Parathyroid adenoma (tissue), 2 donors: ENCODE measurements around the gene SLC1A6.

Source experiments
- H2AFZ ChIP-seq: fragments of 300-600 bp; sonication (generic); one replicate; pipeline ENCODE4 v1.7.0; 2017; ENCODE audit warnings: antibody characterized with exemption, mild to moderate bottlenecking
- H3K27ac ChIP-seq: fragments of 300-600 bp; sonication (generic); one replicate; pipeline ENCODE4 v1.7.0; 2017
- H3K27me3 ChIP-seq: fragments of 300-600 bp; sonication (generic); one replicate; pipeline ENCODE4 v1.7.0; 2017; ENCODE audit warnings: low read length; ENCODE audit not compliant: control insufficient read depth, insufficient read depth
- H3K36me3 ChIP-seq: fragments of 300-600 bp; sonication (generic); one replicate; pipeline ENCODE4 v1.7.0; 2017; ENCODE audit warnings: low read length; ENCODE audit not compliant: control insufficient read depth, insufficient read depth
- H3K4me1 ChIP-seq: fragments of 300-600 bp; sonication (generic); one replicate; pipeline ENCODE4 v1.7.0; 2017; ENCODE audit warnings: control low read depth
- H3K4me2 ChIP-seq: fragments of 300-600 bp; sonication (generic); one replicate; pipeline ENCODE4 v1.7.0; 2017; ENCODE audit warnings: low read length
- H3K4me3 ChIP-seq: fragments of 300-600 bp; sonication (generic); one replicate; pipeline ENCODE4 v1.7.0; 2017; ENCODE audit warnings: low read depth, low read length
- H3K79me2 ChIP-seq: fragments of 300-600 bp; sonication (generic); one replicate; pipeline ENCODE4 v1.7.0; 2017; ENCODE audit warnings: control low read depth
- H3K9ac ChIP-seq: fragments of 300-600 bp; sonication (generic); one replicate; pipeline ENCODE4 v1.7.0; 2017; ENCODE audit warnings: mild to moderate bottlenecking
- H3K9me3 ChIP-seq: fragments of 300-600 bp; sonication (generic); one replicate; pipeline ENCODE4 v1.7.0; 2017; ENCODE audit warnings: low read length; ENCODE audit not compliant: control insufficient read depth
- CTCF ChIP-seq: fragments of 300-600 bp; sonication (generic); IDR thresholded peaks from one replicate; pipeline ENCODE4 v1.7.0; 2017; ENCODE audit warnings: antibody characterized with exemption, mild to moderate bottlenecking
- donor health status: primary hyperparathyroidism.

The SLC1A6 gene

DNA sequence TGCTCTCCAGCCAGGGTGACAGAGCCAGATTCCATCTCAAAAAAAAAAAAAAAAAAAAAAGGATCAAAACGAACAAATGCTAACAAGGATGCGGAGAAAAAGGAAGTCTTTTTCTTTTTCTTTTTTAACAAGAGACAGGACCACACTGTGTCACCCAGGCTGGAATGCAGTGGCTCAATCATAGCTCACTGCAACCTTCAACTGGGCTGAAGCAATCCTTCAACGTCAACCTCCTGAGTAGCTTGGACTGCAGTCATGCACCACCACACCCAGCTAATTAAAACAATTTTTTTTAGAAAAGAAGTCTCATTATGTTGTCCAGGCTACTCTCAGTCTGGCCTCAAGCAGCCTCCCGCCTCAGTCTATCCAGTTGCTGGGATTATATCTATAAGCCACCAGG is 73.0 kb downstream of the SLC1A6 start:
- no peaks in the 10 kb centered on the region for H3K9me3 ChIP-seq
- H3K4me3 ChIP-seq = no peak overlapping the region
- H3K79me2 ChIP-seq = no peaks in the 10 kb centered on the region
- no peaks in the 10 kb centered on the region for H3K27me3 ChIP-seq
- no peak for TF ChIP-seq CTCF
- peaks cover 8% of the 10 kb centered on the region for H3K4me1 ChIP-seq
- H3K27ac ChIP-seq = no peak overlapping the region
- H3K36me3 ChIP-seq = no peaks in the 10 kb centered on the region
- no peak overlapping the region for H3K4me2 ChIP-seq
- H2AFZ ChIP-seq = no peak overlapping the region
- H3K9ac ChIP-seq = no peak overlapping the region

DNA sequence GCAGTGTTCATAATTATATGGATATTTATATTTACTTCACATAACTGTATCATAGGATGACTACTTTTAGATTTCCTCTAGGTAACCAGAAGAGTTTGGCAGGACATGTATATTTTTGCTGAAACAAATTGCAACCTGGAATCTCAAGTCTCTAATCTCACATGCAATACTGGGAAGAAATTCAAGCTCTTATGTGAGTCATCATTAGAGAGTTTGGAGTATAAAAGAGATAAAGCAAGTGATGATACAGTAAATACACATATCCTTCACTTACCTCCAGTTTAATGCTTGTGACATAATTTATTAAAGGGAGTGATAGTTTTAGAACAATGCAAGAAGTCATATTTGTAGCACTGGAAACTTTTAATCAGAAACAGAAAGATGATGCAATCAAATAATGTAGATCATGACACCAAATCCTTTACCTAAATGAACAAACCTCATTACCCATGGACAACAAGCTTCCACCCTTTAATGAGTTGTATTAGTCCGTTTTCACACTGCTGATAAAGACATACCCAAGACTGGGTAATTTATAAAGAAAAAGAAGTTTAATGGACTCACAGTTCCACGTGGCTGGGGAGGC is 77.9 kb downstream of the SLC1A6 start:
- TF ChIP-seq CTCF = no peak
- no peaks in the 10 kb centered on the region for H3K27me3 ChIP-seq
- H3K9ac ChIP-seq = no peak overlapping the region
- H3K79me2 ChIP-seq = no peaks in the 10 kb centered on the region
- no peaks in the 10 kb centered on the region for H3K4me1 ChIP-seq
- no peak overlapping the region for H3K4me3 ChIP-seq
- no peak overlapping the region for H3K27ac ChIP-seq
- H3K36me3 ChIP-seq = no peaks in the 10 kb centered on the region
- H3K4me2 ChIP-seq = no peak overlapping the region
- no peak overlapping the region for H2AFZ ChIP-seq
- H3K9me3 ChIP-seq = no peaks in the 10 kb centered on the region
